Activated T-cell treated with anti-CD3 and anti-CD28 coated beads for 4 hours (primary cell): ENCODE results near the gene CYP26B1.

Experiments
- DNase-seq: peaks from one replicate; pipeline ENCODE4 v3.0.0-alpha.2; 2020

CYP26B1 gene

GRCh38 chr2:72128059-72128842 lies 19.4 kb downstream of the CYP26B1 start:
- no peak for DNase-seq

GRCh38 chr2:72127401-72128058 lies 20.1 kb downstream of the CYP26B1 start:
- DNase-seq = no peak

- no peak for DNase-seq
These were observed 21.2 kb downstream of the CYP26B1 start for GRCh38 chr2:72126186-72127100.

GRCh38 chr2:72124376-72124775 lies 23.3 kb downstream of the CYP26B1 start:
- DNase-seq = no peak

GRCh38 chr2:72121153-72121552 lies 26.5 kb downstream of the CYP26B1 start:
- DNase-seq = no peak

- no peak for DNase-seq
These were observed 28.7 kb downstream of the CYP26B1 start for GRCh38 chr2:72118951-72119350.

- DNase-seq = no peak
These were observed 29.3 kb downstream of the CYP26B1 start for GRCh38 chr2:72118386-72118785.

GRCh38 chr2:72117718-72118117 lies 29.9 kb downstream of the CYP26B1 start:
- DNase-seq = no peak

- no peak for DNase-seq
These were observed 30.6 kb downstream of the CYP26B1 start for GRCh38 chr2:72117029-72117428.

GRCh38 chr2:72116081-72116533 lies 31.6 kb downstream of the CYP26B1 start:
- no peak for DNase-seq

GRCh38 chr2:72115110-72116080 lies 32.3 kb downstream of the CYP26B1 start:
- DNase-seq = no peak

- DNase-seq = no peak
These were observed 33.0 kb downstream of the CYP26B1 start for GRCh38 chr2:72114693-72115051.

- DNase-seq = no peak
These were observed 33.6 kb downstream of the CYP26B1 start for GRCh38 chr2:72113847-72114692.

GRCh38 chr2:72112981-72113846 lies 34.4 kb downstream of the CYP26B1 start:
- no peak for DNase-seq

GRCh38 chr2:72112401-72112800 lies 35.3 kb downstream of the CYP26B1 start:
- DNase-seq = no peak

- DNase-seq = no peak
These were observed 36.6 kb downstream of the CYP26B1 start for GRCh38 chr2:72111061-72111460.

GRCh38 chr2:72109904-72110303 lies 37.8 kb downstream of the CYP26B1 start:
- no peak for DNase-seq

GRCh38 chr2:72109291-72109690 lies 38.4 kb downstream of the CYP26B1 start:
- DNase-seq = no peak

GRCh38 chr2:72108121-72108520 lies 39.5 kb downstream of the CYP26B1 start:
- DNase-seq = no peak

- no peak for DNase-seq
These were observed 40.7 kb downstream of the CYP26B1 start for GRCh38 chr2:72106978-72107377.
